Choroid plexus epithelial cell (primary cell): ENCODE data around the gene DTX1.
A peak's percentile ranks its signal among the peaks of the same experiment; 100 is the strongest.

ENCODE experiments used
- DNase-seq: peaks from one replicate; pipeline ENCODE4 v3.0.0-alpha.2; 2010; ENCODE audit warnings: low read depth
- H3K4me3 ChIP-seq: 2 replicates; pipeline ENCODE4 v1.5.1; 2011; ENCODE audit warnings: low read depth, mild to moderate bottlenecking, control low read depth, low read length, moderate library complexity
- CTCF ChIP-seq: conservative IDR thresholded peaks from 2 replicates; pipeline ENCODE4 v1.5.1; 2011; ENCODE audit warnings: low read depth, mild to moderate bottlenecking, control low read depth, inconsistent platforms, low read length, moderate library complexity

DTX1 gene

GRCh38 chr12:113120670-113121370, 64.3 kb downstream of the DTX1 start:
- TF ChIP-seq CTCF, result no peak
- no peak for DNase-seq
- H3K4me3 ChIP-seq, result no peak overlapping the region

- H3K4me3 ChIP-seq, result no peak overlapping the region
- TF ChIP-seq CTCF, result no peak
- no peak for DNase-seq
Measured at GRCh38 chr12:113127791-113128199, 71.3 kb downstream of the DTX1 start.

GRCh38 chr12:113128802-113129663, 72.5 kb downstream of the DTX1 start:
- TF ChIP-seq CTCF, result no peak
- no peak overlapping the region for H3K4me3 ChIP-seq
- no peak for DNase-seq

GRCh38 chr12:113129664-113130456, 73.3 kb downstream of the DTX1 start:
- no peak for DNase-seq
- no peak for TF ChIP-seq CTCF

GRCh38 chr12:113130457-113131135, 74.1 kb downstream of the DTX1 start:
- peak; percentile 34 for TF ChIP-seq CTCF
- H3K4me3 ChIP-seq, result no peak overlapping the region
- DNase-seq, result no peak

More at GRCh38 chr12:113129664-113130456, 73.3 kb downstream of the DTX1 start:
- no peak overlapping the region for H3K4me3 ChIP-seq

GRCh38 chr12:113131556-113131955, 75.0 kb downstream of the DTX1 start:
- no peak for TF ChIP-seq CTCF
- no peak for DNase-seq
- no peak overlapping the region for H3K4me3 ChIP-seq
